GM12878 (cell line): ENCODE results near the gene FAM170B. TPM values are rescaled to one million over a fixed set of nuclear protein-coding genes. Genes with fewer than 3 reads are reported as not detected.

Source experiments
- ATAC-seq: fragments of 200-7000 bp; cut with Tn5 transposase; 3 replicates; pipeline ENCODE4 v1.9.1; 2020; ENCODE audit warnings: mild to moderate bottlenecking, moderate library complexity
- BruUV-seq: library from RNA; stranded (reverse); fragments of 400-500 nt; replicated peaks from 2 replicates; lab custom pipeline; 2021; lab: Mats Ljungman, UMichigan
- CTCF ChIA-PET: fragments of 300-600 bp; sonication (Branson Sonifier 250); formaldehyde crosslinking; extraction: SDS; loops from one replicate; lab custom pipeline; 2021; ENCODE audit warnings: inconsistent platforms; lab: Yijun Ruan, JAX
- POLR2A ChIA-PET: fragments of 350-600 bp; formaldehyde crosslinking; extraction: SDS; loops from one replicate; lab custom pipeline; 2021; ENCODE audit warnings: inconsistent platforms; lab: Charles Lee
- RAD21 ChIA-PET: fragments of 300-600 bp; sonication (Branson Sonifier 250); formaldehyde crosslinking; loops from one replicate; lab custom pipeline; 2023; ENCODE audit warnings: antibody characterized with exemption; ENCODE audit not compliant: unreplicated experiment; lab: Charles Lee
- SMC1A ChIA-PET: fragments of 300-600 bp; sonication (Branson Sonifier 250); formaldehyde crosslinking; loops from one replicate; lab custom pipeline; 2023; ENCODE audit not compliant: unreplicated experiment, uncharacterized antibody; lab: Charles Lee
- DNase-seq: peaks from one replicate; pipeline ENCODE4 v3.0.0-alpha.2; 2011; ENCODE audit warnings: low read depth, low spot score
- FAIRE-seq: peaks from 3 replicates; lab custom pipeline; 2011; peaks lifted over from hg19 to GRCh38; lab: Jason Lieb, UNC
- H2AFZ ChIP-seq: 2 replicates; pipeline ENCODE4 v1.6.0; 2011; ENCODE audit warnings: low read depth, low read length, control low read depth; ENCODE audit not compliant: control insufficient read depth
- H3K27ac ChIP-seq: 2 replicates; pipeline ENCODE4 v1.5.1; 2011; ENCODE audit warnings: control low read depth; ENCODE audit not compliant: control insufficient read depth, insufficient read depth
- H3K27me3 ChIP-seq, 2 experiments: replicated peaks in 1 of 2; 2 replicates each; pipeline versions ENCODE4 v1.6.0 to v1.6.1; 2011; ENCODE audit warnings: low read length in 1 of 2; ENCODE audit not compliant: control insufficient read depth in 2 of 2, insufficient read depth in 2 of 2
- H3K36me3 ChIP-seq, 2 experiments: 2 replicates each; pipeline ENCODE4 v1.5.1; 2011; ENCODE audit warnings: low read length in 1 of 2; ENCODE audit not compliant: control insufficient read depth in 2 of 2, insufficient read depth in 2 of 2
- H3K4me1 ChIP-seq: 2 replicates; pipeline ENCODE4 v1.6.1; 2011; ENCODE audit warnings: mild to moderate bottlenecking, low read length, moderate library complexity, mixed read lengths; ENCODE audit not compliant: control insufficient read depth, insufficient read depth
- H3K4me2 ChIP-seq: 2 replicates; pipeline ENCODE4 v1.6.0; 2011; ENCODE audit warnings: control low read depth; ENCODE audit not compliant: control insufficient read depth, insufficient read depth
- H3K4me3 ChIP-seq: fragments of 200-600 bp; sonication (generic); 2 replicates; pipeline ENCODE4 v1.5.1; 2016
- H3K79me2 ChIP-seq: 2 replicates; pipeline ENCODE4 v1.6.0; 2011; ENCODE audit warnings: low read length; ENCODE audit not compliant: control insufficient read depth, insufficient read depth
- H3K9ac ChIP-seq: 2 replicates; pipeline ENCODE4 v1.8.0; 2011; ENCODE audit warnings: low read length, control low read depth, mixed read lengths; ENCODE audit not compliant: control insufficient read depth, insufficient read depth
- H3K9me3 ChIP-seq: replicated peaks from 3 replicates; pipeline ENCODE4 v1.5.1; 2011; ENCODE audit warnings: mild to moderate bottlenecking, low read length; ENCODE audit not compliant: control insufficient read depth, insufficient read depth
- H4K20me1 ChIP-seq: 2 replicates; pipeline ENCODE4 v1.6.0; 2011; ENCODE audit not compliant: control insufficient read depth, insufficient read depth
- CBX3 ChIP-seq: fragments of 200-600 bp; sonication (generic); IDR thresholded peaks from 2 replicates; pipeline ENCODE4 v1.6.1; 2016; ENCODE audit warnings: low read depth, borderline replicate concordance
- EP300 ChIP-seq, 2 experiments: fragments of 150-350 bp in 1 of 2; IDR thresholded peaks; 2 replicates each; pipeline ENCODE4 v1.6.1; 2011 to 2012; ENCODE audit warnings: low read depth in 2 of 2, low read length in 2 of 2, borderline replicate concordance in 1 of 2, improper control_type of control experiment in 1 of 2, inconsistent platforms in 1 of 2; ENCODE audit not compliant: control insufficient read depth in 1 of 2
- ESRRA ChIP-seq: IDR thresholded peaks from 2 replicates; pipeline ENCODE4 v1.6.1; 2012; ENCODE audit warnings: mild to moderate bottlenecking, low read length, improper control_type of control experiment
- HDAC2 ChIP-seq: fragments of 200-600 bp; sonication (generic); IDR thresholded peaks from 2 replicates; pipeline ENCODE4 v1.6.1; 2017
- IRF5 ChIP-seq: fragments of 450-650 bp; IDR thresholded peaks from 2 replicates; pipeline ENCODE4 v1.6.1; 2017; ENCODE audit warnings: borderline replicate concordance
- KDM1A ChIP-seq: fragments of 200-600 bp; sonication (generic); IDR thresholded peaks from 2 replicates; pipeline ENCODE4 v1.6.1; 2016; ENCODE audit warnings: borderline replicate concordance
- MEF2B ChIP-seq: fragments of 450-650 bp; IDR thresholded peaks from 2 replicates; pipeline ENCODE4 v1.6.1; 2018; ENCODE audit warnings: mild to moderate bottlenecking, moderate library complexity; ENCODE audit not compliant: partially characterized antibody, poor library complexity, severe bottlenecking
- MTA2 ChIP-seq: fragments of 450-650 bp; IDR thresholded peaks from 2 replicates; pipeline ENCODE4 v1.6.1; 2016; ENCODE audit warnings: low read depth, mild to moderate bottlenecking, moderate library complexity
- MYB ChIP-seq: fragments of 150-350 bp; IDR thresholded peaks from 2 replicates; pipeline ENCODE4 v1.6.1; 2014; ENCODE audit warnings: mild to moderate bottlenecking, low read depth, low read length, borderline replicate concordance
- NFXL1 ChIP-seq: fragments of 450-650 bp; IDR thresholded peaks from 2 replicates; pipeline ENCODE4 v1.6.1; 2017; ENCODE audit warnings: antibody characterized with exemption, mild to moderate bottlenecking, borderline replicate concordance
- NR2F1 ChIP-seq: fragments of 450-650 bp; conservative IDR thresholded peaks from 2 replicates; pipeline ENCODE4 v1.6.1; 2017; ENCODE audit warnings: mild to moderate bottlenecking
- POLR2A ChIP-seq: IDR thresholded peaks from 2 replicates; pipeline ENCODE4 v1.6.1; 2011; ENCODE audit warnings: low read depth, mild to moderate bottlenecking, low read length
- RAD21 ChIP-seq: IDR thresholded peaks from 2 replicates; pipeline ENCODE4 v1.6.1; 2011; ENCODE audit warnings: mild to moderate bottlenecking, low read depth, low read length, moderate library complexity; ENCODE audit not compliant: insufficient read depth
- RELA ChIP-seq: fragments of 450-650 bp; IDR thresholded peaks from 2 replicates; pipeline ENCODE4 v1.8.0; 2014; ENCODE audit warnings: borderline replicate concordance; ENCODE audit not compliant: partially characterized antibody
- SMAD1 ChIP-seq: fragments of 450-650 bp; IDR thresholded peaks from 2 replicates; pipeline ENCODE4 v1.6.1; 2018; ENCODE audit warnings: mild to moderate bottlenecking, low read depth; ENCODE audit not compliant: partially characterized antibody
- SRF ChIP-seq, 2 experiments: IDR thresholded peaks; 2 replicates each; pipeline ENCODE4 v1.6.1; 2011; ENCODE audit warnings: low read depth in 2 of 2, low read length in 2 of 2, mild to moderate bottlenecking in 1 of 2, moderate library complexity in 1 of 2
- ZNF384 ChIP-seq: IDR thresholded peaks from 2 replicates; pipeline ENCODE4 v1.6.1; 2012; ENCODE audit warnings: low read depth, mild to moderate bottlenecking, low read length, improper control_type of control experiment, borderline replicate concordance
- WGBS: methylation state at CpG from one replicate; pipeline ENCODE4 v1.1.6; 2016; ENCODE audit warnings: low lambda C conversion rate; ENCODE audit not compliant: insufficient replicate concordance, insufficient coverage; ENCODE audit errors: missing lambda C conversion rate; 5-methylcytosine and 5-hydroxymethylcytosine counted together
- in situ Hi-C: fragments of 300-500 bp; cut with MboI; formaldehyde crosslinking; loops from 9 replicates; pipeline ENCODE4 v1.14.3; 2018; ENCODE audit warnings: mixed read lengths
- intact Hi-C: fragments of 100-400 bp; cut with micrococcal nuclease; formaldehyde crosslinking; loops from one replicate; pipeline ENCODE4 v1.14.2; 2022; ENCODE audit not compliant: unreplicated experiment
- polyA plus RNA-seq, 11 experiments: library from polyadenylated mRNA; depleted of rRNA in 4 of 11; unstranded in 6 of 11; stranded (reverse) in 5 of 11; fragments of >200 nt; fragmentation: Nextera tagmentation in 4 of 11; fragmentation: Illumina TruSeq in 1 of 11; extraction: Ambion mirVana in 4 of 11; extraction: Trizol in 1 of 11; gene quantifications; 1 replicate in 1 of 11; 2 replicates in 10 of 11; pipeline versions ENCODE4 v1.2.1 to v1.2.3, GENCODE V29; 2011 to 2016; ENCODE audit warnings: inconsistent platforms in 2 of 11, missing spikeins in 2 of 11, low read depth in 1 of 11
- total RNA-seq, 4 experiments: library from RNA; depleted of rRNA in 3 of 4; stranded (reverse); fragments of >200 nt in 3 of 4; fragmentation: Illumina TruSeq in 1 of 4; extraction: Trizol in 1 of 4; gene quantifications; 2 replicates each; pipeline versions ENCODE4 v1.2.1 to v1.2.3, GENCODE V29; 2013 to 2021
- TF ChIP-seq, protein P1 (sequence below): IDR thresholded peaks from 2 replicates; pipeline ENCODE4 v1.6.1; 2012; ENCODE audit warnings: low read depth, low read length, improper control_type of control experiment

Gene FAM170B
- total and polyA plus RNA-seq, 10 of the 15 experiments (the other 5 are each of a cell fraction or from before 2014, with no cell fraction given): not detected

GRCh38 chr10:49157229-49157628 is 23.4 kb upstream of the FAM170B start:
- H4K20me1 ChIP-seq: no peaks in the 10 kb centered on the region
- H2AFZ ChIP-seq: no peak overlapping the region
- no peak overlapping the region for H3K27ac ChIP-seq
- CTCF ChIA-PET: interaction anchor here (1.2 to 1.6 kb wide), 2 partner anchors 12 to 501 kb away, joined by 3 read pairs; no protein-coding TSS in a partner anchor
- no peak overlapping the region for H3K4me2 ChIP-seq
- SMC1A ChIA-PET: no interaction called here
- no TSS peak for BruUV-seq
- ATAC-seq (peak; percentile 53), FAIRE-seq (no peak), DNase-seq (no peak)
- 55% methylated on average over 3 of the region's 3 CpGs for WGBS
- no peaks in the 10 kb centered on the region for H3K9me3 ChIP-seq
- intact Hi-C loops: no loop called here
- POLR2A ChIA-PET: no interaction called here
- in situ Hi-C loops: no loop called here
- no peaks in the 10 kb centered on the region for H3K79me2 ChIP-seq
- RAD21 ChIA-PET: no interaction called here
- no peaks in the 10 kb centered on the region for H3K4me1 ChIP-seq
- no peaks in the 10 kb centered on the region for H3K27me3 ChIP-seq
- TF ChIP-seq RELA (no peak), ESRRA (no peak), RAD21 (no peak), NFXL1 (no peak), CBX3 (no peak), MEF2B (no peak)
- TF ChIP-seq, protein P1, sequence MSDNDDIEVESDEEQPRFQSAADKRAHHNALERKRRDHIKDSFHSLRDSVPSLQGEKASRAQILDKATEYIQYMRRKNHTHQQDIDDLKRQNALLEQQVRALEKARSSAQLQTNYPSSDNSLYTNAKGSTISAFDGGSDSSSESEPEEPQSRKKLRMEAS: no peak
- H3K9ac ChIP-seq: no peak overlapping the region
- no peaks in the 10 kb centered on the region for H3K36me3 ChIP-seq
- no peak overlapping the region for H3K4me3 ChIP-seq

DNA sequence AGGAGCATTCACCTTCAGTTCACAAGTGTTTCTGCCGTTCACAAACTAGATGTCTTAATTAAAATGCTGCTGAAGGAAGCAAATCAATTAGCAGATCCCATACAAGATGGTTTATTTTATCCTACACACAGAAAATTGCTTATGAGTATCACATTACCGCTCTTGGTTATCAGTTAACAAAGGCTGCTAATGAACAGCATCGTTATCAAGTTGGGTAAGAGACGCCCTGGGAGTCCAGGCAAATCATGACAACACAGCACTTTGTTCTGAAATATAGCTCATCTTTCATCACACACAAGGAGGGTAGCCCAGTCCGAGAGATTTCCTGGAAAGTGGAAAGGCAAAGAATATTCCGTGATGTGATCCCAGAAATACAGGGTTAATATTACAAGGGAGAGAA is 20.8 kb upstream of the FAM170B start:
- FAIRE-seq (no peak), ATAC-seq (no peak), DNase-seq (no peak)
- in situ Hi-C loops (no loop called here), intact Hi-C loops (no loop called here)
- POLR2A ChIA-PET: no interaction called here
- CTCF ChIA-PET: no interaction called here
- WGBS: 84% methylated on average over 6 of the region's 6 CpGs
- Histone ChIP-seq H3K27ac (no peak overlapping the region), H3K36me3 (no peaks in the 10 kb centered on the region), H3K9ac (no peak overlapping the region), H3K4me1 (no peaks in the 10 kb centered on the region), H3K79me2 (no peaks in the 10 kb centered on the region), H3K9me3 (no peaks in the 10 kb centered on the region), H3K4me2 (no peak overlapping the region), H3K4me3 (no peak overlapping the region), H2AFZ (no peak overlapping the region), H4K20me1 (no peaks in the 10 kb centered on the region), H3K27me3 (no peaks in the 10 kb centered on the region)
- TSS peak; percentile 37 for BruUV-seq
- RAD21 ChIA-PET: no interaction called here
- TF ChIP-seq MYB: no peak
- no peak for TF ChIP-seq SRF (IDR thresholded peaks at IDR 0.05; ENCODE audit: low read depth in 2 of 2, low read length in 2 of 2)
- no peak for TF ChIP-seq POLR2A
- TF ChIP-seq EP300 (IDR thresholded peaks at IDR 0.05; ENCODE audit: borderline replicate concordance in 1 of 2, control insufficient read depth in 1 of 2, low read depth in 2 of 2, low read length in 2 of 2): no peak
- no peak for TF ChIP-seq HDAC2
- TF ChIP-seq MTA2: no peak
- TF ChIP-seq NR2F1: no peak
- TF ChIP-seq KDM1A: no peak
- TF ChIP-seq SMAD1: no peak
- no peak for TF ChIP-seq IRF5
- TF ChIP-seq ZNF384: no peak
- SMC1A ChIA-PET: interaction anchor here (1.2 kb wide), 1 partner anchor 9 kb away, joined by 3 read pairs; no protein-coding TSS in a partner anchor
